Measurements from ENCODE around the gene CHST12. TPM values are rescaled to one million over a fixed set of nuclear protein-coding genes. Genes with fewer than 3 reads are reported as not detected.
"Not testable (repeated sequence)": the region's sequence is repeated elsewhere in the genome, so short reads cannot be mapped to it uniquely, and the experiment has no call there.

CHST12 gene
- total and polyA plus RNA-seq, 11 donors = 12.5 to 20.7 (median 14.8) TPM

- TF ChIP-seq, protein P1, sequence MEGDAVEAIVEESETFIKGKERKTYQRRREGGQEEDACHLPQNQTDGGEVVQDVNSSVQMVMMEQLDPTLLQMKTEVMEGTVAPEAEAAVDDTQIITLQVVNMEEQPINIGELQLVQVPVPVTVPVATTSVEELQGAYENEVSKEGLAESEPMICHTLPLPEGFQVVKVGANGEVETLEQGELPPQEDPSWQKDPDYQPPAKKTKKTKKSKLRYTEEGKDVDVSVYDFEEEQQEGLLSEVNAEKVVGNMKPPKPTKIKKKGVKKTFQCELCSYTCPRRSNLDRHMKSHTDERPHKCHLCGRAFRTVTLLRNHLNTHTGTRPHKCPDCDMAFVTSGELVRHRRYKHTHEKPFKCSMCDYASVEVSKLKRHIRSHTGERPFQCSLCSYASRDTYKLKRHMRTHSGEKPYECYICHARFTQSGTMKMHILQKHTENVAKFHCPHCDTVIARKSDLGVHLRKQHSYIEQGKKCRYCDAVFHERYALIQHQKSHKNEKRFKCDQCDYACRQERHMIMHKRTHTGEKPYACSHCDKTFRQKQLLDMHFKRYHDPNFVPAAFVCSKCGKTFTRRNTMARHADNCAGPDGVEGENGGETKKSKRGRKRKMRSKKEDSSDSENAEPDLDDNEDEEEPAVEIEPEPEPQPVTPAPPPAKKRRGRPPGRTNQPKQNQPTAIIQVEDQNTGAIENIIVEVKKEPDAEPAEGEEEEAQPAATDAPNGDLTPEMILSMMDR (IDR thresholded peaks at IDR 0.05) = no peak
- no peak for TF ChIP-seq POLR2A (IDR thresholded peaks at IDR 0.05)
- H3K27ac ChIP-seq = no peak overlapping the region
- H3K4me1 ChIP-seq = peaks cover 0 to 14% (median 5%) of the 10 kb centered on the region in 12 donors
- intact Hi-C loops (cut with DNase I) = no loop called here
- no peak for ATAC-seq
- H3K36me3 ChIP-seq = peaks cover 0 to 35% (median 30%) of the 10 kb centered on the region in 9 donors
- WGBS, 4 donors = 86 to 90% (median 89%) methylated on average over 26 to 29 of the region's 29 CpGs
- no peak overlapping the region for H3K4me3 ChIP-seq
- no peaks in the 10 kb centered on the region for H3K9me3 ChIP-seq
- H3K27me3 ChIP-seq = no peaks in the 10 kb centered on the region
- no peak for DNase-seq
Measured at GRCh38 chr7:2383543-2384274, 19.7 kb upstream of the CHST12 start.

DNA sequence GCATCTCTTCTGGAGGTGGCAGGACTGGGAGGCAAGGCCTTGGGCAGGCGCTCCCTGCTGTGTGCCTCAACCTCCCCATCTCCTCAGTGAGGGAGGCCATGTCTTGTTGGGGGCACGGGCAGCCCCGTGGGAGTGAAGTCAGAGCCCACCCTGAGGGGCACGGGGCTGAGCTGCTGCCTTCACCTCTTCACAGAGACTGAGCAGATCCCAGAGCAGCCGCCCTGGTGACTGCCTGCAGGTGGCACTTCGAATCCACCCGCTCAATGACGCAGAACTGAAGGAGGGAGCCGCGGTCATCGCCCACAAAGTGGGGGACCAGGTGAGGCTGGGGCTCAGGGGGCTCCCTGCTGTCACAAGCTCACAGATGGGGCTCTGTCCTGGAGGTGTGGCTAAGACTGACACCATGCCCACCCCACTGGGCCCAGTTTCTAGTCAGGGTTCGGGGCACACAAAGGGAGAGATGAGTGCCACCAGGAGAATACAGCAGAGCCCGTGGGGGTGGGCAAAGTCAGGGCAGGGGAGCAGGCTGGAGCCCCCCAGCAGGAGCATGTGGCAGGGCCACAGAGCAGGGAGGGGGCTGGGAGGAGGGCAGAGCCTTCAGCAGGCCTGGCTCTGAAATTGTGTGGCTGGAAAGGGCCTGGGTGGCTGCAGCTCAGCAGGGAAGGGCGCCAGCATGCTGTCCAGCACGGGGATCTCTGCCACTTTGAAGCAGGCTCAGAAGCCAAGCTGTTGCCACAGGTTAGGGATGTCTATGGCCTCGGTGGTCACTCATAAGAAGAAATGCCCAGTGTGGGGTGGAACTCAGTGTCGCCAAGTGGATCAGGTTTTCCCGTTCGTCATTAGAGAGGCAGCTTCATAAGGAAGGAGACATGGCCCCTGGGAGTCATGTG, 18.8 kb upstream of the CHST12 start:
- DNase-seq (no peak), ATAC-seq (no peak)
- Histone ChIP-seq H3K9me3 (no peaks in the 10 kb centered on the region), H3K36me3 (peaks cover 0 to 26% (median 21%) of the 10 kb centered on the region in 9 donors), H3K4me3 (no peak overlapping the region), H3K4me1 (peaks cover 0 to 14% (median 5%) of the 10 kb centered on the region in 12 donors), H3K27ac (no peak overlapping the region), H3K27me3 (no peaks in the 10 kb centered on the region)
- TF ChIP-seq POLR2A (IDR thresholded peaks at IDR 0.05) = no peak
- intact Hi-C loops (cut with DNase I) = no loop called here
- 81 to 91% (median 86%) methylated on average over 13 to 19 of the region's 19 CpGs for WGBS, 4 donors

DNA sequence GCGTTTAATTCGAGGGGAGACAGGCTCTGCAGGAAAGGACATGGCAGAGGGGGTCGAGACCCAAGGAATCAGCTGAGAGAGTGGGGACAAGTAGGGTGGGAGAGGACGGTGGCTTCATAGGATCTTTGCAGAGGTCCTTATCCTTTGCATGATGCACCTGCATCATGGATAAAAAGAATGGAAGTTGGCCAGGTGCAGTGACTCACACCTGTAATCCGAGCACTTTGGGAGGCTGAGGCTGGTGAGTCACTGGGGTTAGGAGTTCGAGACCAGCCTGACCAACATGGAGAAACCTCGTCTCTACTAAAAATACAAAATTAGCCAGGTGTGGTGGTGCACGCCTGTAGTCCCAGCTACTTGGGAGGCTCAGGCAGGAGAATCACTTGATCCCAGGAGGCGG, 17.3 kb upstream of the CHST12 start:
- H3K9me3 ChIP-seq; H3K27me3 ChIP-seq; H3K4me3 ChIP-seq; ATAC-seq; intact Hi-C loops (cut with DNase I); H3K27ac ChIP-seq; DNase-seq: not testable (repeated sequence)
- 94 to 95% (median 95%) methylated on average over 8 to 9 of the region's 9 CpGs for WGBS, 4 donors
- Histone ChIP-seq H3K36me3 (peaks cover 0 to 11% (median 6%) of the 10 kb centered on the region in 9 donors), H3K4me1 (peaks cover 0 to 20% (median 10%) of the 10 kb centered on the region in 12 donors)

DNA sequence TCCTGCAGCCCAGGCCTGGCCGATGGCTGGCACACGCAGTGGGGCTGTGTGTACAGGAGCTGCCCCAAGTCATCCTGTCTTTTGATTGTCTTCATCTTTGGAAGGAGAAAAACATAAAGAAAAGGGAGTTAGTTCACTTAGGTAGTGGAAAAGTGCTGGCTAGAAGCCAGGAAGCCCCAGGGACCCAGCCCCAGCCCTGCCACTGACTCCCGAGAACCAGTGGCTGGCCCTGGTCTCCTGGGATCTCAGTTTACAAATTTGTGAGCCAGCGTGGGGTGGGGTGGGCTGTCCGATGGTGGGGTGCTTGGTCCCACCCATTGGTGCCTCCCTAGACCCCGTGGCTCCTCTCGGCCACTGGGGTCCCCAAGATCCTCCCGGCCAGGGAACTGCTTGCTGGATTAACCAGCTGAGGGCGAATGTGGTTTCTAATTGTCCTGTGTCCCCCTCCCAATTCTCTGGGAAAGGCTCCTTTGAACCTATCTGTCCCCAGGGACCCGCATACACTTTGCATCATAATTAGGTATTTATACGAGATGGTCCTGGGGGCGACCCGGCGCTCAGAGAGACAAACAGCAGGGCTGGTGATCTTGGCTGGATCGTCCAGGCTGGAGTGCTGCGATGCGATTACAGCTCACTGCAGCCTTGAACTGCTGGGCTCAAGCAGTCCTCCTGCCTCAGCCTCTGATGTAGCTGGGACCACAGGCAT, 16.3 kb upstream of the CHST12 start:
- ATAC-seq (no peak), DNase-seq (no peak)
- Histone ChIP-seq H3K27ac (peak overlapping the region in 1 of 12 donors; percentile 19), H3K4me1 (peaks cover 0 to 20% (median 10%) of the 10 kb centered on the region in 12 donors), H3K36me3 (peaks cover 0 to 2% (median 0%) of the 10 kb centered on the region in 9 donors), H3K9me3 (no peaks in the 10 kb centered on the region), H3K4me3 (no peak overlapping the region), H3K27me3 (no peaks in the 10 kb centered on the region)
- TF ChIP-seq POLR2A (IDR thresholded peaks at IDR 0.05) = no peak
- TF ChIP-seq, protein P1 (IDR thresholded peaks at IDR 0.05) = no peak
- 80 to 88% (median 85%) methylated on average over 13 to 17 of the region's 17 CpGs for WGBS, 4 donors
- intact Hi-C loops (cut with DNase I) = no loop called here
